ENCODE measurements around the gene C19orf44.
"Not testable (repeated sequence)": the region's sequence is repeated elsewhere in the genome, so short reads cannot be mapped to it uniquely, and the experiment has no call there.

The C19orf44 gene

DNA sequence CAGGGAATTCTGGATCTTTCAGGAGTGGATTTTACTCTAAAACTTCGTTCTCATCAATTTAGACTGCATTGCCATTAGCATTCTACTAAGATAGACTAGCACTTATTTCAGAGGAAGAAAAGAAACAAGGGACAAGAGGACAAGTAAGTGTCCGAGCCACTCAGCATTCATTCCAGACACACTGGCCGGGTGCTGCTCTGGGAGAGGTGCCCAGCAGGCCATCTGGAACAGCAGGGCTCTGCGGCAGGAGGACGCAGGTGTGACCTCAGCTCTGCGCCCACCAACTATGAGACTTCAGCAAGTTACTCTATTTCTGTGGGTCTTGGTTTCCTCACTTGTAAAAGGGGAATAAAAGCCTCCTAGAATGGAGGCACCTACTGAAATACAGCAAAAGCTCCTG, 28.6 kb upstream of the C19orf44 start:
- no peak for DNase-seq (ENCODE audit: low read depth)

DNA sequence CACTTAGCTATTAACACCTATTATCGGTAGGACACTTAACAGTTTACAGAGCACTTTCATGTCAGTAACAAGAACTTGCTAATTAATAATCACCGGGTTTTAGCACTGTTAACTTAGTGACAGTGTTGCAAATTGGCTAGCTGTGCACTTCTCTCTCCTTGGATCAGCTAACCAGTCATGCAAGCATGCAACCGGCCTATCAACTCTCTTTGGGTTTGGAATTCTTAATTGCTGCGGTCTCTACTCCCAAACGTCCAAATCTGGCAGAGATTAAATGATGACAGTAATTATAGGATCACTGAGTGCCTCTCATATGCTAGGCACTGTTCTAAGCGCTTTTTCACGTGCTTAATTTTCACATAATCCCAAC, 25.7 kb upstream of the C19orf44 start:
- DNase-seq (ENCODE audit: low read depth): no peak

DNA sequence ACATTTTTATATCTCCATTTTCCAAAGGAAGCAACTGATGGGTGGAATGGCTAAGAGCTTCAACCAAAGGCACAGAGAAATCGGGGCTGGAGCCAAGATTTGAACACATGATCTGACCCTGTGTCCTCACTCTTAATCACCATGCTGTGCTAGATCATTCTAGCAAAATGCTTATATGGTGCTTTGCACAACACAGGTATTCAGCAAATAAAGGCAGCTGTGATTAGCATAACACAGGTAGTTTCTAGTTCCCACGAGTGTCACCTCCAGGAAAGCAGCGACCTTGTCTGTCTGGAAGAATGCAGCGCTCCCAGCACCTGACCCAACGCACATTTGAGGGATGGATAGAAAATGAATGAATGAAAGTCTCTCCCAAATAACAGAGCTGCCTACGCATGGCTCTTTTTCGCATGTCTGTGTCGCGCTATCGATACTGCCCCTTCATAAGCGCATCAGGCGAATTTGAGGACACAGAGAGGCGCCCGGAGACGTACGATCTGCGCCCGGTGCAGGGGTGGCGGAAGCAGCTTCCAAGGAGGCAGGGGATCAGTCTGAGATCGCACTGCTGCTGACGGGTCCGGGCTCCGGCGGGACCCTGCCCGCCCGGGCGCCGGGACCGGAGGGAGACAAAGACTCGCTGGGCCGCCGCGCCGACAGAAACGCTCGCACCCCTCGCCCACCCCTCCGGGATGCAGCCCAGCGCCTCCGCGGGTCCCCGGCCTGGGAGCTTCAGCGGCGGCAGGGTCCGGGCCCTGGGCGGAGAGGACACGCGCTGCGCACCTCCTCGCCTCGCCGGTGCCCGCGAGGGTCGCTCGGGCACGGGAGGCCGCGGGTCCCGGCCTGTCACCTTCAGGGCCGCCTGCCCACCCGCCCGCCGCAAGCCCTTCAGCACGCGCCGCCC, 25.0 kb upstream of the C19orf44 start:
- peak; percentile 34 for DNase-seq (ENCODE audit: low read depth)

DNA sequence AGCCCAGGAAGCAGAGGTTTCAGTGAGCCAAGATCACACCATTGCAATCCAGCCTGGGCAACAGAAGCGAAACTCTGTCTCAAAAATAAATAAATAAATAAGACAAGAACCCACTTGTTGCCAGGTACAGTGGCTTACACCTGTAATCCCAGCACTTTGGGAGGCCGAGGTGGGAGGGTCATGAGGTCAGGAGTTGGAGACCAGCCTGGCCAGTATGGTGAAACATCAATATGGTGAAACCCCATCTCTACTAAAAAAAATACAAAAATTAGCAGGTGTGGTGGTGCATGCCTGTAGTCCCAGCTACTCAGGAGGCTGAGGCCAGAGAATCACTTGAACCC, 23.7 kb upstream of the C19orf44 start:
- not testable (repeated sequence) for DNase-seq (ENCODE audit: low read depth)

DNA sequence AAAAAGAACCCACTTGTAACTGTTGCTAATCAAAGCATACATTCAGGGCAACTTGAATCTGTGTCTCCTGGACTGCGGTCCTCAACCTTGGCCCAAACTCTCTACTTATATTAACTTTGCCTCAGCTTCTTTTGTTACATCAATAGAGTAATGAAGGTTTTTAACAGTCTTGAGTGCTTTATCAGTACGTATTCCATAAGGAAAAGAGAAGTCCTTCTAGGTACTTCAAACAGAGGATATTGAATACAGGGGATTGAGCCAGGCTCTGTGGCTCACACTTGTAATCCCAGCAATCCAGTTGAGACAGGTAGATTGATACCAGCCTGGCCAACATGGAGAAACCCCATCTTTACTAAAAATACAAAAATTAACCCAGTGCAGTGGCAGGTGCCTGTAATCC, 23.2 kb upstream of the C19orf44 start:
- DNase-seq (ENCODE audit: low read depth): no peak

DNA sequence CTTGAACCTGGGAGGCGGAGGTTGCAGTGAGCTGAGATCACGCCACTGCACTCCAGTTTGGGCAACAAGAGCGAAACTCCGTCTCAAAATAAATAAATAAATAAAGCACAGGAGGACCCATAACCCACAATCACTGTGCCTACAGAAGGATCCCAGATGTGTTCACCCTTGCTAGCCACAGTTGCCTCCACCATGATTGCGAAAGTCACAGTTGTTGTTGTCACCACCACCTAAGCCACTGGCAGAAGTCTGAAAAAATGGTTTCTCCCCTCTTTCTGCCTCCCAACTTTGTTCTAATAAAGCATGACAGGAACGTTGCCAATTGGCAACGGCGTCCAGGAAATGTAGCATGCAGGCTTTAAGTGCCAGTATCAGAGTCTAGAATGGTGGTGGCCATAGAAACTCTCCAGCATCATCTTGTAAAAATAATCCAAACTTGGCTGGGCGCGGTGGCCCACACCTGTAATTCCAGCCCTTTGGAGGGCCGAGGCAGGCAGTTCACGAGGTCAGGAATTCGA, 22.3 kb upstream of the C19orf44 start:
- no peak for DNase-seq (ENCODE audit: low read depth)

DNA sequence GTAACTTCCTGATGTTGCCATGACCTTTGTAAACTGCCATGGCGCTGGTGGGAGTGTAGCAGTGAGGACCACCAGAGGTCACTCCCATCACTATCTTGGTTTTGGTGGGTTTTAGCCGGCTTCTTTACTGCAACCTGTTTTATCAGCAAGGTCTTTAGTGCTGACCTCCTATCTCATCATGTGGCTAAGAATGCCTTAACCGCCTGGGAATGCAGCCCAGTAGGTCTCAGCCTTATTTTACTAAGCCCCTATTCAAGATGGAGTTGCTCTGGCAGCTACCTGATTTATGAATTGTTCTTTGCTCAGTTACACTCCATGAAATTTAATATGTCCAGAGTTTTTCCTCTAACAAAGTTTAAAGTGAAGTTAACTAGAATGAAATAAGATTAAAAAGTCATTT, 19.8 kb upstream of the C19orf44 start:
- DNase-seq (ENCODE audit: low read depth): no peak

DNA sequence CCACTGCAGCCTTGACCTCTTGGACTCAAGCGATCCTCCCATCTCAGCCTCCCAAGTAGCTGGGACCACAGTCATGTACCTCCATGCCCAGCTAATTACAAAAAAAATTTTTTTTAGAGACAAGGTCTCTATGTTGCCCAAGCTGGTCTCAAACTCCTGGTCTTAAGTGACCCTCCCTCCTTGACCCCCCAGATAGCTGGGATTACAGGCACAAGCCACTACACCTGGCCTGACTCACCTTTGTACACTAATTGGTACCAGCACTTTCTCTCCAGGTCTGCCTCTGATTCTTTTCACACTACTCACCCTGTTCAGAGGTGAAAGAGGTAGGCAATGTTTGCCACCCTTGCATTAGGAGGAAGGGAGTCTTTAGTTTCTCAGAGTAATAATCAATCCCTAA, 18.9 kb upstream of the C19orf44 start:
- DNase-seq (ENCODE audit: low read depth): no peak

DNA sequence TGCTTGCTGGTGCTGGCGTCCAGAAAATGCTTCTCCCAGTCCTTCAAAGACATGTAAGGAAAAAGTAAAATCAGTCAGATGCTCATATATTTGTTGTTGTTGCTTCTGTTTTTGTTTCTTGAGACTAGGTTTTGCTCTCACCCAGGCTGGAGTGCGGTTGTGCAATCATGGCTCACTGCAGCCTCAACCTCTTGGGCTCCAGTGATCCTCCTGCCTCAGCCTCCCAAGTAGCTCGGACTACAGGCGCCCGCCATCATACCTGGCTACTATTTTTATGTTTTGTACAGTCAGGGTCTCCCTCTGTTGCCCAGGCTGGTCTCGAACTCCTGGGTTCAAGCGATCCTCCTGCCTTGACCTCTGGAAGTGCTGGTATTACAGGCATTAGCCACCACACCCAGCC, 13.4 kb upstream of the C19orf44 start:
- DNase-seq (ENCODE audit: low read depth): no peak

DNA sequence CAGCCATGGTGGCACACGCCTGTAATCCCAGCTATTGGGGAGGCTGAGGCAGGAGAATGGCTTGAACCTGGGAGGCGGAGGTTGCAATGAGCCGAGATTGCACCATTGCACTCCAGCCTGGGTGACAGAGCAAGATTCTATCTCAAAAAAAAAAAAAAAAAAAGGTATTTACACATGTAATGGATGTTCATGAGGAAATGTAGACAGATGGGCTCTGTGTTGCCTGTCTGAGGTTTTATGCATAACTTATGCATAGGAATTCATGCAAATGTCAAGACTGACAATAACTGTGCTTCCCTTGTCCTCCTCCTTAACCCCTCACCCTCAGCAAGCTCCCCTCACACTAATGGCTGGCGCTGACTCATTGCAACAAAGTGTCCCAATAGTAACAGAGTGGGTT, 9.7 kb upstream of the C19orf44 start:
- DNase-seq (ENCODE audit: low read depth): not testable (repeated sequence)

DNA sequence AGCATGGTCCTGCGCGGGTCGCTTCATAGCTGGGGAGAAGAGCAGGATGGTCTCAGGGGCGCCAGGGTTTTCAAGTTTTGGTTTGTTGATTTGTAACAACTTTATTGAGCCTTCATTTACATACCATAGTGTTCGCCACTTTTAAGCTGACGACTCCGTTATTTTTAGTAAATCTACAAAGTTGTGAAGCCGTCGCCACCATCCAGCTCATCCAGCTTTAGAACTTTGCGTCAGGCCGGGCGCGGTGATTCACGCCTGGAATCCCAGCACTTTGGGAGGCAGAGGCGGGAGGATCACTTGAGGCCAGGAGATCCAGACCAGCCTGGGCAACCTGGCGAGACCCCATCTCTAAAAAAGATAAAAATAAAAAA, 404 bp downstream of the C19orf44 start:
- DNase-seq (ENCODE audit: low read depth): peak; percentile 32

DNA sequence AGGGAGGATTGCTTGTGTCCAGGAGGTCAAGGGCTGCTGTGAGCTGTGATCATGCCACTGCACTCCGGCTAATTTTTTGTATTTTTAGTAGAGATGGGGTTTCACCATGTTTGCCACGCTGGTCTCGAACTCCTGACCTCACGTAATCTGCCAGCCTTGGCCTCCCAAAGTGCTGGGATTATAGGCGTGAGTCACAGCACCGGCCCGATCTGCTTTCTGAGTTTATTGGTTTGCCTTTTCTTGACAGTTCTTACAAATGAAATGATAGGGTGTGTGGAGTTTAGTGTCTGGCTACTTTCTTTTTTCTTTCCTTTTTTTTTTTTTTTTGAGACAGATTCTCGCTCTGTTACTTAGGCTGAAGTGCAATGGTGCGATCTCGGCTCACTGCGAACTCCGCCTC, 848 bp downstream of the C19orf44 start:
- no peak for DNase-seq (ENCODE audit: low read depth)

DNA sequence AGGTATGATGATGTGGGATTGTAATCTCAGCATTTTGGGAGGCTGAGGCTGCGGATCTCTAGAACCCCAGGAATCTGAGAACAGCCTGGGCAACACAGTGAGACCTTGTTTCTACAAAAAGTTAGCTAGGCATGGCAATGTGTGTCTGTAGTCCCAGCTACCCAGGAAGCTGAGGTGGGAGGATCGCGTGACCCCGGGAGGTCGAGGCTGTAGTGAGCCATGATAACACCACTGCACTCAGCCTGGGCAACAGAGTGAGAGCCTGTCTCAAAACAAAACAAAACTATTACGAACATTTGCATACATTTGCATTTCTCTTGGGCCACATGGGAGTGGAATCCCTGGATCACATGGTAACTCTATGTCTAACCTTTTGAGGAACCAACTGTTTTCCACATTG, 1.6 kb downstream of the C19orf44 start:
- no peak for DNase-seq (ENCODE audit: low read depth)

DNA sequence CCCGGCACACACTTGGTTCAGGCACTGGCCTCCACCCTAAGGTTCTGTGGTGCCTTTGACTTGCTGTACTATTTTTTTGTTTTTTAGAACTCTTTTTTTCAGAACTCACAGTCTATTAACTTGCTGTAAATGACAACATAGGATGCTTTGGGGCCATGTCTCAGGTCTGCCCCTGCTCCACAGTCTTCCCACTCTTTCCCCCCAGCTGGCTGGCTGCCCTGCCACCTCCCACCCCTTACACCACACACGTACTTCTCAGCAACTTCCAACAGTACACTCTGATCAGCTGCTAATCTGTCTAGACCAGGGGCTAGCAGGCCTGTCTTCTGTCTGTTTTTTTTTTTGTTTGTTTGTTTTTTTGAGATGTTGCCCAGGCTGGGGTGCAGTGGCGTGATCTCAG, 8.1 kb downstream of the C19orf44 start:
- DNase-seq (ENCODE audit: low read depth): no peak

DNA sequence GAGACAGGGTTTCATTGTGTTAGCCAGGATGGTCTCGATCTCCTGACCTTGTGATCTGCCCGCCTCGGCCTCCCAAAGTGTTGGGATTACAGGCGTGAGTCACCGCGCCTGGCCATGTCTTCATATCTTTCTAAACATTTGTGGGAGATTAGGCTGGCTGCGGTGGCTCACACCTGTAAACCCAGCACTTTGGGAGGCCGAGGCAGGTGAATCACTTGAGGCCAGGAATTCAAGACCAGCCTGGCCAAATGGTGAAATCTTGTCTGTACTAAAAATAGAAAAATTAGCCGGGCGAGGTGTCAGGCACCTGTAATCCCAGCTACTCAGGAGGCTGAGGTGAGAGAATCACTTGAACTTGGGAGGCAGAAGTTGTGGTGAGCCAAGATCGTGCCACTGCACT, 10.0 kb downstream of the C19orf44 start:
- not testable (repeated sequence) for DNase-seq (ENCODE audit: low read depth)

DNA sequence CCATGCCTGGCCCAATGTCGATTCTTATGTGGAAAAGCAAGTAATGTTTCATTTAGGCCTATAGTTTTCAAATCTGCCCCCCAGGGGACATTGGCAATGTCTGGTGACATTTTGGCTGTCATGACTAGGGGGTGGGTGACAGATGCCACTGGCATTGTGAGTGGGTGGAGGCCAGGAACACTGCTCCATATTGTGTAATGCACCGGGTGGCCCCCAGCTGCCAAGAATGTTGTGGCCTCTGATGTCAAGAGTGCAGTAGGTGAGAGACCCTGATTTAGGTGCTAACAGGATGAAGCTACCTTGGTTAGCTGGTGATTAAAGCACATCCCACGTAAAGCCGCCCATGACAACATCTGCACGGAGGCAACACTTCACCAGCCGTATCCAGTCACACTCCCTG, 10.8 kb downstream of the C19orf44 start:
- no peak for DNase-seq (ENCODE audit: low read depth)

DNA sequence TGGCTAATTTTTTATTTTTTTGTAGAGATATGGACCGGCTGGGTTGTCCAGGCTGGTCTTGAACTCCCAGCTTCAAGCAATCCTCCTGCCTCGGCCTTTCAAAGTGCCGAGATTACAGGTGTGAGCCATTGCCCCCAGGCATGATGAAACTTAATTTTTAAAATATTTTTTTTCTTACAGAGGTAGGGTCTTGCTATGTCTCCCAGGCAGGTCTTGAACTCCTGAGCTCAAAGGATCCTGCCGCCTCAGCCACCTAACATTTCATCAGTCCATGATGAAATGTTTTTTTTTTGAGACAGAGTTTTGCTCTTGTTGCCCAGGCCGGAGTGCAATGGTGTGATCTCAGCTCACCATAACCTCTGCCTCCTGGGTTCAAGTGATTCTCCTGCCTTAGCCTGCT, 12.4 kb downstream of the C19orf44 start:
- no peak for DNase-seq (ENCODE audit: low read depth)

DNA sequence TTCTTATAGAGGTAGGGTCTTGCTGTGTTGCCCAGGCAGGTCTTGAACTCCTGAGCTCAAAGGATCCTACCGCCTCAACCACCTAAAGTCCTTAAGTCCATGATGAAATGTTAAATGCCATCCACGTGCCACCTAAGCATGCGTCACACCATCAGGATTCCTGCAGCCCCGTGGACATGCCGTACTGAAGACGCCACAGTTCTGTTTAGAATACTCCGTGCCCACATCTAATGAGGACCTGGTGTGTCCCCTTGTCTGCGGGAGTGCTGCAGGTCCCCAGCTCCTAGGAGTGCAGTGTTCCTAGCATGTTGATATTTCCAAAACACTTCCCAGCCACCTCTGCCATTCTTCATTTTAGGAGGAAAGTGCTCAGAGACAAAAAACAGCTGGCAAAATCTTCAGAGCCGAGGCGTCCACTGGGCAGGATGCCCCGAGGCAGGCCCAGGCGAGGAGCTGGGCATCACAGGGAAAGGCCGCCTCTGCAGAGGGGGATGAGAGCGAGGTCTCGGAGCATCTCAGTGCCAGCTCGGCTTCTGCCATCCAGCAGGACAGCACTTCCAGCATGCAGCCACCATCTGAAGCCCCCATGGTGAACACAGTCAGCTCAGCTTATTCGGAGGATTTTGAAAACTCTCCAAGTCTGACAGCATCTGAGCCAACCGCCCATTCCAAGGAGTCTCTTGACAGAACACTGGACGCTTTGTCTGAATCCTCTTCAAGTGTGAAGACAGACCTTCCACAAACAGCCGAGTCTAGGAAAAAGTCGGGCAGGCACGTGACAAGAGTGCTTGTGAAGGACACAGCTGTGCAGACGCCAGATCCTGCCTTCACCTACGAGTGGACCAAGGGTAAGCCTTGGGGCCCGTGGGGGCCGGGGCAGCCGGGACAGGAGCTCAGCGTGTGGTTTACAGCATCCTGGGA, 13.2 kb downstream of the C19orf44 start:
- DNase-seq (ENCODE audit: low read depth): no peak

DNA sequence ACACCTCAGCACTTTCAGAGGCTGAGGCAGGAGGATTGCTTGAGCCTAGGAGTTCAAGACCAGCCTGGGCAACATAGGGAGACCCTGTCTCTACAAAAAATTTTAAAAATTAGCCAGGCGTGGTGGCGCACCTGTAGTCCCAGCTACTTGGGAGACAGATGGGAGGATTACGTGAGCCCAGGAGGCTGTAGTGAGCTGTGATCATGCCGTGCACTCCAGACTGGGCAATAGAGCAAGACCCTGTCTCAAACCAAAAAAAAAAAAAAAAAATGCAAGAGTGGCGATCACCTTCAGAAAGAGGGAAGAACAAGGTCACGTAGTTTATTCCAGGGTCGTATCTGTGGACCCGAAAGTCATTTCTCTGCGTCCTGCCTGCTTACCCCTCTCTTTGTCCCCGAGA, 16.4 kb downstream of the C19orf44 start:
- DNase-seq (ENCODE audit: low read depth): not testable (repeated sequence)

DNA sequence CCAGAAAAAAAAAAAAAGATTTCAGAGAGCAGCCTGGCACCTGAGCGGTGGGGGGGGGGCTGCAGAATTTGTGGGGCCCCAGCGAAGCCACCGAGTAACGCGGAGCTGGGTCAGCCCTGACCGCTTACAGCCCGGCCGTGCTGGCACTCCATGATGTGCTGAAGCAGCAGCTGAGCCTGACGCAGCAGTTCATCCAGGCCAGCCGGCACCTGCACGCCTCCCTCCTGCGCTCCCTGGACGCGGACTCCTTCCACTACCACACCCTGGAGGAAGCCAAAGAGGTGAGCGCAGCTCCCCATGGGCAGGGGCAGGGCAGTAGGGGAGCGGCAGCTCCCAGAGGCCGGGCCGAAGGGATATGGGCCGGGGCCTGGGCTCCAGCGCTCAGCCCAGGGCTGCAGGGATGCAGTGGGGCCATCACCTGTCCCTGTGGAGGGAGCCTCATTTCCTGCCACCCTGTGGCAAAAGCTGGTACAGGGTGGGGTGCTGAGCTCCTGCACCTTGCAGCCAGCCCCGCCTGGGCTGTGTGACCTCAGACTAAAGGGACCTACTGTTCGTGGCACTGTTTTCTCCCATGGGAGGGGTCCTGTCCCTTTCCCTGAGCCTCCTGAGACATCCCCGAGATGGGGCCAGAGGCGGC, 18.3 kb downstream of the C19orf44 start:
- DNase-seq (ENCODE audit: low read depth): no peak

DNA sequence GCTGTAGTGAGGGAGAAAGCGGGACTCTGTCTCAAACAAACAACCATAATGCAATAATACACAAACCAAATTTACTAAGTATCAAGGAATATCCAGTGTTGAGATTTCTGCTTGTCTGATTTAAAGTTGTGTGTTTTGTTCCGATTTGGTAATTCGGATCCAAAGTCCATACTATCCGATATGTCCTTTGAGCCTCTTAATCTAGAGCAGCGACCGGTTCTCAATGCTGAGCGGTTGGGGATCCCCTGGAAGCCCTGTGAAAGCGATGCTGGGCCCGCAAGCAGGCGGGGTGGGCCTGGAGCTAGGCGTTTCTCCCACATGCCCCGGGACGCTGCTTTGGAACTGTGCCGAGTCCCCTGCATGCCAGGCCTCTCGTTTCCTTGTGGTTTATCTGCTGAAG, 20.2 kb downstream of the C19orf44 start:
- no peak for DNase-seq (ENCODE audit: low read depth)

DNA sequence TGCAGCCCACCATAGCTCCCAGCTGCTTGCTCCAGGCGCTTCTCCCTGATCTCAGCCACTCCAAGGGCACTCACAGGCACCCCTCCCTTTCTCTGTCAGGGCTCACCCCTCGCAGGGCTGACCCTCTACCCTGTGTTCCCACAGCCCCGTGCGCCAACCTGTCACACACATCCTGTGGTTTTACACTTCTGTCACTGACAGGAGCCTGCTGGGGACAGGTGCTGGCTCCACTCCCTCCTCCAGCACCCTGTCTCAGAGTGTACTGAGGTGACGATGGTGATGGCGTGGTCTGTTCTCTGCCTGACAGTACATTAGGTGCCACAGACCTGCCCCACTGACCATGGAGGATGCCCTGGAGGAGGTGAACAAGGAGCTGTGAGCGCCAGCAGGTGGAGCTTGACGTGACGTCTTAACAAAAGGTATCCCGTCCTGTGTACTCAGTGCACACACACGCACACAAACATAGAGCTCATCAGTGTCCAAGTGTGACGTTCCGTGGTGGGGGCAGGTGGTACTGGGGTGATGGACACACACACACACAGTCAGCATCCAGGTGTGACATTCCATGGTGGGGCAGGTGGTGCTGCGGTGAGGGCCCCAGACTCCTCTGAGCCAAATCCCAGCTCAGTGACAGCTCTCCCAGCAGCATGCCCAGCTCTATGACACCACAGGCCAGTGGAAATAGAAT, 20.9 kb downstream of the C19orf44 start:
- no peak for DNase-seq (ENCODE audit: low read depth)
